Measurements from ENCODE around the gene IFITM2.
A peak's percentile ranks its signal among the peaks of the same experiment; 100 is the strongest.
"Not testable (repeated sequence)": the region's sequence is repeated elsewhere in the genome, so short reads cannot be mapped to it uniquely, and the experiment has no call there.

Gene IFITM2

GRCh38 chr11:307766-308708 is at the start of gene IFITM2:
TSS of gene IFITM2 (plus strand) at chr11:307816. CDS start at chr11:308193, 377 bp downstream.
- in situ Hi-C loops (cut with HindIII; ENCODE audit: low pct_unique_long_range_greater_than_20kb, low sequenced_read_pairs) = not testable (repeated sequence)
- peak; percentile 46 to 77 for DNase-seq (ENCODE audit: low read depth in 1 of 2, low spot score in 1 of 2)

- no peak for DNase-seq (ENCODE audit: low read depth in 1 of 2, low spot score in 1 of 2)
- no peak for TF ChIP-seq JUND (IDR thresholded peaks at IDR 0.05; ENCODE audit: low read depth)
- in situ Hi-C loops (cut with HindIII; ENCODE audit: low pct_unique_long_range_greater_than_20kb, low sequenced_read_pairs) = no loop called here
Observed at GRCh38 chr11:259413-259812, 48.2 kb upstream of the IFITM2 start.

GRCh38 chr11:261624-262023 is 46.0 kb upstream of the IFITM2 start:
- DNase-seq (ENCODE audit: low read depth in 1 of 2, low spot score in 1 of 2) = no peak
- in situ Hi-C loops (cut with HindIII; ENCODE audit: low pct_unique_long_range_greater_than_20kb, low sequenced_read_pairs) = no loop called here
- no peak for TF ChIP-seq JUND (IDR thresholded peaks at IDR 0.05; ENCODE audit: low read depth)

GRCh38 chr11:266676-267439 is 40.8 kb upstream of the IFITM2 start:
- in situ Hi-C loops (cut with HindIII; ENCODE audit: low pct_unique_long_range_greater_than_20kb, low sequenced_read_pairs) = no loop called here
- peak in 1 of 2 experiments; percentile 79 for DNase-seq (ENCODE audit: low read depth in 1 of 2, low spot score in 1 of 2)
- TF ChIP-seq JUND (IDR thresholded peaks at IDR 0.05; ENCODE audit: low read depth) = no peak

GRCh38 chr11:267491-267994 is 40.1 kb upstream of the IFITM2 start:
- no peak for TF ChIP-seq JUND (IDR thresholded peaks at IDR 0.05; ENCODE audit: low read depth)
- DNase-seq (ENCODE audit: low read depth in 1 of 2, low spot score in 1 of 2) = peak in 1 of 2 experiments; percentile 76
- in situ Hi-C loops (cut with HindIII; ENCODE audit: low pct_unique_long_range_greater_than_20kb, low sequenced_read_pairs) = no loop called here

- DNase-seq (ENCODE audit: low read depth in 1 of 2, low spot score in 1 of 2); in situ Hi-C loops (cut with HindIII; ENCODE audit: low pct_unique_long_range_greater_than_20kb, low sequenced_read_pairs): not testable (repeated sequence)
Observed at GRCh38 chr11:268716-269145, 38.9 kb upstream of the IFITM2 start.

- DNase-seq (ENCODE audit: low read depth in 1 of 2, low spot score in 1 of 2) = no peak
- no peak for TF ChIP-seq JUND (IDR thresholded peaks at IDR 0.05; ENCODE audit: low read depth)
- in situ Hi-C loops (cut with HindIII; ENCODE audit: low pct_unique_long_range_greater_than_20kb, low sequenced_read_pairs) = no loop called here
Observed at GRCh38 chr11:269146-269890, 38.3 kb upstream of the IFITM2 start.

- in situ Hi-C loops (cut with HindIII; ENCODE audit: low pct_unique_long_range_greater_than_20kb, low sequenced_read_pairs) = no loop called here
Observed at GRCh38 chr11:270451-271318, 36.9 kb upstream of the IFITM2 start.

GRCh38 chr11:271319-271715 is 36.3 kb upstream of the IFITM2 start:
- in situ Hi-C loops (cut with HindIII; ENCODE audit: low pct_unique_long_range_greater_than_20kb, low sequenced_read_pairs) = no loop called here
- no peak for DNase-seq (ENCODE audit: low read depth in 1 of 2, low spot score in 1 of 2)
- TF ChIP-seq JUND (IDR thresholded peaks at IDR 0.05; ENCODE audit: low read depth) = no peak

More at GRCh38 chr11:270451-271318, 36.9 kb upstream of the IFITM2 start:
- no peak for DNase-seq (ENCODE audit: low read depth in 1 of 2, low spot score in 1 of 2)
- no peak for TF ChIP-seq JUND (IDR thresholded peaks at IDR 0.05; ENCODE audit: low read depth)

GRCh38 chr11:272195-272930 is 35.3 kb upstream of the IFITM2 start:
- in situ Hi-C loops (cut with HindIII; ENCODE audit: low pct_unique_long_range_greater_than_20kb, low sequenced_read_pairs) = no loop called here
- DNase-seq (ENCODE audit: low read depth in 1 of 2, low spot score in 1 of 2) = no peak
- TF ChIP-seq JUND (IDR thresholded peaks at IDR 0.05; ENCODE audit: low read depth) = no peak

GRCh38 chr11:272931-273198 is 34.8 kb upstream of the IFITM2 start:
- no peak for TF ChIP-seq JUND (IDR thresholded peaks at IDR 0.05; ENCODE audit: low read depth)
- DNase-seq (ENCODE audit: low read depth in 1 of 2, low spot score in 1 of 2) = no peak
- in situ Hi-C loops (cut with HindIII; ENCODE audit: low pct_unique_long_range_greater_than_20kb, low sequenced_read_pairs) = no loop called here
